Stimulated activated CD4-positive, alpha-beta T cell treated with anti-CD3 and anti-CD28 coated beads, Interleukin-15, amount 100 ng/mL, for 1 hour (primary cell): ENCODE measurements around the gene STX19.
"Not testable (repeated sequence)": the region's sequence is repeated elsewhere in the genome, so short reads cannot be mapped to it uniquely, and the experiment has no call there.

Experiments
- DNase-seq, 2 donors: peaks; one replicate each; pipeline ENCODE4 v3.0.0-alpha.2; 2020; ENCODE audit warnings: low read depth in 1 of 2, low spot score in 1 of 2

The STX19 gene

DNA sequence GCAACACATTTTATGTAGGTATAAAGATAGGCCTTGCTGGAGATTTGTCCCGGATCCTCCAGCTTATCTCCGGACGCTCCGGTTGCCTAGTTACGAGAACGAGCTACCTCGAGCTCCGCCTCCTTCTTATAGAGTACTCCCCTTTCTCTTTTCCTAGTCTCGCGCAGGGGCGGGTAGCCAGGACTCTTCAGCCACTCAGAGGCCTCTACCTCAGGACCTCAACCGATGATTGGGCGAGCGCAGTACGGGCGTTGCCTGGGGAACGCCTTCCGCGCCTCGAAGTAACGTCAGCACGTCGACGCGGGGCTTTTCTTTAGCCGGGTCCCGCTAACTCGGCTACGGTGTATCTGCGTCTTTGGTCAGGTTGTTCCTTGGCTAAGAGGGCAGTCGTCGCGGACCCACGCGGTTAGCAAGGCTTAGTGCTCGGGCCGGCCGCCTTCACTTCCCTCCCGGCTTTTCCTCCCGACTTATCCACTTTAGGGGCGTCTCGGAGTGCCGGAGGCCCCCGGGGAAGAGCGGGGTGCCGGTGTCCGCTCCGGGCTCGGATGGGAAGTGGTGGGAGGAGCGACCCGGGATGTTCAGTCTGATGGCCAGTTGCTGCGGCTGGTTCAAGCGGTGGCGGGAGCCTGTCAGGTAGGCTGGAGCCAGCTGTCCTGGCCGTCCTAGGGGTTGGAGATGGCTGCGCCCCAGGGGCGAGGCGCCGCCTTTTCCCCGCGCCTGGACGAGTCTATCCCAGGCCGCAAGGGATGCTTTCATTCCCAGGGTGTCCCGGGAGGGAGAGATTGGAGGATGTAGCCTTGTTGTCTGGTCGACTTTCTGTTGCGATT is 48.3 kb downstream of the STX19 start, which contains the start of gene ARL13B:
TSS of gene ARL13B (plus strand) at position 306 of the 827 bp plus-strand sequence. CDS start at position 575, 269 bp downstream.
- peak; percentile 80 to 83 for DNase-seq

DNA sequence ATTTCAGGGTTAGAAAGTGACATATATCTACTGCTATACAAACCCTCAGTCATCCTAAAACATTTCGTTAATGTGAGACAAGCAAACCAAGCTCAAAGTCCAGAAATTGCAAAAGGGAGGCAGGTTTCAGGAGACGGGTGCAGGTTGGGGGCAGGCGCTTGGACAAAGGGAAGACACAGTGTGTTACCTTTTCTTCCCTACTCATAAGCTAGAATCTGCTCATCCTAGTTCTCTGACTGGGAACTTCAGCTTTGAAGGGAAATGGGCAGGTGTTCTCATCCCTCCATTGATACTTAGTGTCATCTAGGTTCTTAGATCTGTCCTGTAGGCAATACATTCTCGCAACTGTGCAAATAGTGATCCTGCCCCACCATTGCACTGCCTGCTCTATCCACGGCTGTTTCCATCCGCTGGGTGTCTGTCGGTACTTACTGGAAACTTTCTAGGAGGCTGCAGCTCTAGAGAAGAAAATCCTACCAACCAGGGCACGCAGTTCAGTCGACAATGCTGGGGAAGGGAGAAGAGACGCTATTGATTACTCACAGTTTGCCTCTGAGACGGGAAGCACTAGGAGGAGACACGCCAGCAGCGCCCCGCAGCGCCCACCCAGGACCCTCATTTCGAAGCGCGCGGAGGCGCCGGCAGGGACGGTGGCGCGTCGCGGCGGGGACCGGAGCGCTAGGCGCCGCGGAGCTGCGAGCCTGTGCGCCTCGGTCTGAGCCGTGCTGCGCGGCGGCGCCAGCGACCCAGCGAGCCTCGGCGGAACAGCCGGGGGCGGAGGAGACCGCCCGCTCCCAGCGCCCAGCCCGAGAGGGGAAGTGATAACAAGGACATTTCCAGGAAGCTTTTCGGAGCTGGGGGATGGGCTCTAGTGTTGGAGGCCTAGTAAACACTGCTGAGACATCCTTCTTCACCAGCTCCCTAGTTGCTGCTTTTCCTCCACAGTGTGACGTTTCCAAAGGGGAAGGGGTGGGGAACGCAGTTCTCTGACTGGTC is 55.0 kb downstream of the STX19 start, which contains the start of gene PROS1:
TSS of gene PROS1 (minus strand) at position 766 of the 996 bp plus-strand sequence. CDS start at position 619, 147 bp downstream.
- peak in 1 of 2 donors; percentile 10 for DNase-seq

- DNase-seq: no peak
Observed at GRCh38 chr3:93969997-93970396, 58.4 kb downstream of the STX19 start.

DNA sequence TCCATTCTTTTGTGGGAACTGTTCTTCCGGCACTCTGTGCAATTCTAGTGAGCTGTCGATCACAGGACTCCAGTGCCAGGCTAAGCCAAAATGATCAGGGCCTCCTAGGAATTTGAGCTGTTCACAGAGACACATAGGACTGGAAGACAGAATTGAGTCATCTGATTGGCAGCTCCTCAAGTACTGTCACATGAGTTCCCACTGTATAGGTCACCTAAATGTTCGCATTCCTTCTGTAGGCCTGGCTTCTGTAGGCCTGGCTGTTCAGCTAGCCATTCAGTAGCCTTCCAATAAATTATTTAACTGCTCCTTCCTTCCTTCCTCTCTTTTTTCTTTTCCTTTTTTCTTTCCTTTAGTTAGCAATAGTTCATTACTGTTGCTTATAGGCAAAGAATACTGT is 59.0 kb downstream of the STX19 start:
- DNase-seq: no peak

GRCh38 chr3:93965106-93965505 is 63.3 kb downstream of the STX19 start:
- not testable (repeated sequence) for DNase-seq
